Neural progenitor cell (in vitro differentiated cells): Measurements from ENCODE around the gene EIF3A.

Experiments
- EZH2 ChIP-seq: fragments of 200-600 bp; sonication (generic); IDR thresholded peaks from 2 replicates; pipeline ENCODE4 v1.6.1; 2017; ENCODE audit warnings: antibody characterized with exemption, mild to moderate bottlenecking, moderate library complexity
- EZH2phosphoT487 ChIP-seq: fragments of 200-600 bp; sonication (generic); IDR thresholded peaks from 2 replicates; pipeline ENCODE4 v1.6.1; 2017; ENCODE audit warnings: antibody characterized with exemption
- TF ChIP-seq, protein P1 (sequence below): fragments of 200-600 bp; sonication (generic); IDR thresholded peaks from 2 replicates; pipeline ENCODE4 v1.5.1; 2017; ENCODE audit warnings: antibody characterized with exemption, mild to moderate bottlenecking

DNA sequence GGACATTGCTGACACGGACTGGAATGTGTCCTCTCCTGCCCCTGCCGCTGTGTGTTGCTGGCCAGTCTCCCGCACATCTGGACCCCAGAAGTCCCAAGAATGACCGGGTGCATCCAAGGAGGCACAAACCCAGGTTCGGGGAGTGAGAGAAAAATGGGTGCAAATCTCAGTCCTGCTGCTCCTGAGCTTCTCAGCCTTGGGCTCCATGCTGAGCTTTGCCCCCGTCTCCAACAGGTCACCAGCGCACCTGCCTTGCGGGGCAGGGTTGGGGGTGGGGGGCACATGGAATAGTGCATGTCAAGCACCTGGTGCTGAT is 57.1 kb downstream of the EIF3A start:
- TF ChIP-seq EZH2 (no peak), EZH2phosphoT487 (no peak)
- TF ChIP-seq, protein P1, sequence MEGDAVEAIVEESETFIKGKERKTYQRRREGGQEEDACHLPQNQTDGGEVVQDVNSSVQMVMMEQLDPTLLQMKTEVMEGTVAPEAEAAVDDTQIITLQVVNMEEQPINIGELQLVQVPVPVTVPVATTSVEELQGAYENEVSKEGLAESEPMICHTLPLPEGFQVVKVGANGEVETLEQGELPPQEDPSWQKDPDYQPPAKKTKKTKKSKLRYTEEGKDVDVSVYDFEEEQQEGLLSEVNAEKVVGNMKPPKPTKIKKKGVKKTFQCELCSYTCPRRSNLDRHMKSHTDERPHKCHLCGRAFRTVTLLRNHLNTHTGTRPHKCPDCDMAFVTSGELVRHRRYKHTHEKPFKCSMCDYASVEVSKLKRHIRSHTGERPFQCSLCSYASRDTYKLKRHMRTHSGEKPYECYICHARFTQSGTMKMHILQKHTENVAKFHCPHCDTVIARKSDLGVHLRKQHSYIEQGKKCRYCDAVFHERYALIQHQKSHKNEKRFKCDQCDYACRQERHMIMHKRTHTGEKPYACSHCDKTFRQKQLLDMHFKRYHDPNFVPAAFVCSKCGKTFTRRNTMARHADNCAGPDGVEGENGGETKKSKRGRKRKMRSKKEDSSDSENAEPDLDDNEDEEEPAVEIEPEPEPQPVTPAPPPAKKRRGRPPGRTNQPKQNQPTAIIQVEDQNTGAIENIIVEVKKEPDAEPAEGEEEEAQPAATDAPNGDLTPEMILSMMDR: no peak
